Uterine smooth muscle cell (primary cell): ENCODE measurements around the gene AAGAB. TPM values are rescaled to one million over a fixed set of nuclear protein-coding genes. Genes with fewer than 3 reads are reported as not detected.

Source experiments
- total RNA-seq: library from RNA; depleted of rRNA; stranded (reverse); fragments of >200 nt; gene quantifications from 2 replicates; pipeline ENCODE4 v1.2.3, GENCODE V29; 2014

Gene AAGAB
- total RNA-seq: 51.2 and 61.6 TPM in 2 replicates

GRCh38 chr15:67254238-67255175 lies at the start of gene AAGAB, which contains the start of gene IQCH:
AAGAB (minus strand) TSS chr15:67254661; CDS start chr15:67254631, 30 bp downstream.
IQCH (plus strand) TSS chr15:67254786; CDS start chr15:67254897, 111 bp downstream.

Other genes with a start within 250 kb of the AAGAB start
- gene SMAD3, start 189.1 kb downstream of the AAGAB start, total RNA-seq: 28.1 and 28.4 TPM in 2 replicates
- 5.7 and 7.0 TPM in 2 replicates for gene IQCH, start 125 bp upstream of the AAGAB start, total RNA-seq